ENCODE data around the gene GJD4. TPM values are rescaled to one million over a fixed set of nuclear protein-coding genes. Genes with fewer than 3 reads are reported as not detected.

Gene GJD4
- total RNA-seq, 1 experiment from 2014 or later, result not detected

DNA sequence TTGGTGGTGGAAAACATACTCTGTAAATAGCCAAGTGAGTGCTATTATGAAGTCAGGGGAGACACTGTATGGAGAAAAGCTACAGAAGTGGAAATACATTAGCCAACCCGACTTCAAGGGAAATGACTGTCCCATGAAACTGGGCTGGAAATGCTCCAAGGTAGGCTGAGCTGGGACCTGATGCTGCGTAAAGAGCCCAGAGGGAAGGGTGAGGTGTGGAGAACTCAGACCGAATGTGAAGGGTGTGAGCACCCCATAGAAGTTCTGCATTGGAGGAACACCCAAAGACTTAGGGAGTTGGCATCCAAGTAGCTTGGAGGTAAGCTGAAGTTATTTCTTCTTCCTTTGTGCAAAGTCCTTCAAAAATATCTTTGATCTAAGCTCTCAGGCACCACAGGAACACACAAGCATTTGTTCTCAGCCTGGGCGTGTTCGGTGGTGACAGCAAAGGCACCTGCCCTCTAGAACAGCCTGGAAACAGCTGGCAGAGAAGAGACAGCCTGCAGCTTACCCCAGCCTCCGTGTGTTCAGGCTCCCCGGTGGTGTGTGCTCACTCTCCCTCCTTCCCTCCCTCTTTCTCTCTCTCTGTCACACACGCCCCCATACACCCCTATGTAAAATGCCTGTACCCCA, 19.1 kb upstream of the GJD4 start:
- POLR2A ChIA-PET (ENCODE audit: unreplicated experiment), result interaction anchor here (0.9 kb wide), 1 partner anchor 239 kb away, joined by 3 read pairs; no protein-coding TSS in a partner anchor
- Histone ChIP-seq H2AFZ (no peak overlapping the region), H3K9me3 (ENCODE audit: insufficient read depth, low read depth) (no peaks in the 10 kb centered on the region), H4K20me1 (ENCODE audit: insufficient read depth) (no peaks in the 10 kb centered on the region), H3K4me1 (replicated peaks; ENCODE audit: insufficient read depth) (no peaks in the 10 kb centered on the region), H3K27ac (no peak overlapping the region), H3F3A (ENCODE audit: insufficient read depth, low read depth) (no peaks in the 10 kb centered on the region), H3K4me2 (no peak overlapping the region), H3K9me2 (ENCODE audit: insufficient read depth) (no peaks in the 10 kb centered on the region), H3K36me3 (ENCODE audit: low read depth) (no peaks in the 10 kb centered on the region), H3K27me3 (ENCODE audit: insufficient read depth, low read depth) (no peaks in the 10 kb centered on the region), H3K4me3 (no peak overlapping the region), H3K79me2 (ENCODE audit: low read depth) (no peaks in the 10 kb centered on the region)
- BruUV-seq (replicated peaks), result no TSS peak
- CTCF ChIA-PET, result no interaction called here
- TF ChIP-seq CTCF (conservative IDR thresholded peaks at IDR 0.05), result no peak
- TF ChIP-seq EZH2 (IDR thresholded peaks at IDR 0.05; ENCODE audit: low read depth), result no peak
- DNase-seq, result no peak
- intact Hi-C loops (cut with micrococcal nuclease; ENCODE audit: unreplicated experiment), result no loop called here

GRCh38 chr10:35588836-35589235, 16.3 kb upstream of the GJD4 start:
- TF ChIP-seq EZH2 (IDR thresholded peaks at IDR 0.05; ENCODE audit: low read depth), result no peak
- TF ChIP-seq CTCF (conservative IDR thresholded peaks at IDR 0.05), result no peak
- BruUV-seq (replicated peaks), result no TSS peak
- Histone ChIP-seq H3K79me2 (ENCODE audit: low read depth) (no peaks in the 10 kb centered on the region), H3K4me2 (no peak overlapping the region), H3K4me1 (replicated peaks; ENCODE audit: insufficient read depth) (no peaks in the 10 kb centered on the region), H3K9me3 (ENCODE audit: insufficient read depth, low read depth) (no peaks in the 10 kb centered on the region), H3K36me3 (ENCODE audit: low read depth) (no peaks in the 10 kb centered on the region), H3F3A (ENCODE audit: insufficient read depth, low read depth) (no peaks in the 10 kb centered on the region), H4K20me1 (ENCODE audit: insufficient read depth) (no peaks in the 10 kb centered on the region), H3K27me3 (ENCODE audit: insufficient read depth, low read depth) (no peaks in the 10 kb centered on the region), H2AFZ (no peak overlapping the region), H3K4me3 (no peak overlapping the region), H3K27ac (no peak overlapping the region), H3K9me2 (ENCODE audit: insufficient read depth) (no peaks in the 10 kb centered on the region)
- intact Hi-C loops (cut with micrococcal nuclease; ENCODE audit: unreplicated experiment), result no loop called here
- POLR2A ChIA-PET (ENCODE audit: unreplicated experiment), result interaction anchor here (0.6 to 0.8 kb wide), 2 partner anchors 240 to 679 kb away, joined by 4 to 16 read pairs; no protein-coding TSS in a partner anchor
- CTCF ChIA-PET, result no interaction called here
- no peak for DNase-seq

DNA sequence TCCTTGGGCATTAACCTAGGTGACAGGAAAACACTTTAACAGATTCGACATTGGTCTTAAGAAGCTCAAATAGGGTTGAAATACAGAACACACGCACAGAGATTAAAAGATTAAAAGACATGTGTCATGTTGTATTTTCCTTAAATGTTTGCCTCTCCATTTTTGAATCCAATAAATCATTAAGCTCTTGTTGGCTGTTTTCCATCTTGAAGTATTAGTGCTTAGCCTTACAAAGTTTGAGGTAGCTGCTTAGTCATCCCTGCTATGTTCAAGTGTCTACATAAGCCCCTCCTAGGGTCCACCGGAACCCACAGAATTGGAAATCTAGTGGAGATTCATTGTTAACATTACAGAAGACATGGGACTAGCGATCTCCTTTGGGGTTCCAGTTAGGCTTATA, 12.7 kb upstream of the GJD4 start:
- intact Hi-C loops (cut with micrococcal nuclease; ENCODE audit: unreplicated experiment), result no loop called here
- Histone ChIP-seq H3K27ac (no peak overlapping the region), H3K4me2 (no peak overlapping the region), H3K4me3 (no peak overlapping the region), H4K20me1 (ENCODE audit: insufficient read depth) (no peaks in the 10 kb centered on the region), H2AFZ (no peak overlapping the region), H3K36me3 (ENCODE audit: low read depth) (no peaks in the 10 kb centered on the region), H3K4me1 (replicated peaks; ENCODE audit: insufficient read depth) (no peaks in the 10 kb centered on the region), H3K27me3 (ENCODE audit: insufficient read depth, low read depth) (peaks cover 5% of the 10 kb centered on the region; the same call in 1 of the 2 replicates), H3K9me3 (ENCODE audit: insufficient read depth, low read depth) (no peaks in the 10 kb centered on the region), H3F3A (ENCODE audit: insufficient read depth, low read depth) (no peaks in the 10 kb centered on the region), H3K79me2 (ENCODE audit: low read depth) (no peaks in the 10 kb centered on the region), H3K9me2 (ENCODE audit: insufficient read depth) (no peaks in the 10 kb centered on the region)
- ChIA-PET CTCF (no interaction called here), POLR2A (ENCODE audit: unreplicated experiment) (no interaction called here)
- BruUV-seq (replicated peaks), result no TSS peak
- no peak for TF ChIP-seq CTCF (conservative IDR thresholded peaks at IDR 0.05)
- TF ChIP-seq EZH2 (IDR thresholded peaks at IDR 0.05; ENCODE audit: low read depth), result no peak
- no peak for DNase-seq

Data from PC-9 (cell line).